Measurements from ENCODE around the gene CPA5. TPM values are rescaled to one million over a fixed set of nuclear protein-coding genes. Genes with fewer than 3 reads are reported as not detected.

Gene CPA5
- 0.86 and 1.3 TPM in 2 replicates for polyA plus RNA-seq (2012; rRNA removed)
- 0.19 and 0.29 TPM in 2 replicates for polyA plus RNA-seq (2012; cell fraction: cytosol; rRNA removed)
- 2.2 and 4.6 TPM in 2 replicates for polyA plus RNA-seq (2012; cell fraction: nucleus; rRNA removed)

- no peaks in the 10 kb centered on the region for H3K79me2 ChIP-seq (ENCODE audit: insufficient read depth)
- H3K36me3 ChIP-seq (replicated peaks in 1 of 2; ENCODE audit: control insufficient read depth in 1 of 2, insufficient read depth in 2 of 2, low read length in 1 of 2): no peaks in the 10 kb centered on the region
- no peak for DNase-seq
- no peak within 1 kb of the TSS for H3K27ac ChIP-seq (ENCODE audit: low read depth in 2 of 2, low read length in 1 of 2)
- TF ChIP-seq EP300 (IDR thresholded peaks at IDR 0.05; ENCODE audit: borderline replicate concordance in 1 of 2, low read depth in 1 of 2, low read length in 1 of 2): no peak
- TF ChIP-seq CHD2 (IDR thresholded peaks at IDR 0.05; ENCODE audit: low read length, partially characterized antibody): no peak
- no peak for TF ChIP-seq SIN3A (IDR thresholded peaks at IDR 0.05; ENCODE audit: borderline replicate concordance, low read depth, low read length)
- TF ChIP-seq ELF1 (IDR thresholded peaks at IDR 0.05): no peak
- TF ChIP-seq TEAD4 (IDR thresholded peaks at IDR 0.05; ENCODE audit: borderline replicate concordance, insufficient read depth): no peak
- no peak for TF ChIP-seq RCOR1 (IDR thresholded peaks at IDR 0.05; ENCODE audit: low read length)
- TF ChIP-seq RAD21 (IDR thresholded peaks at IDR 0.05; ENCODE audit: low read length): no peak
- no peak for TF ChIP-seq JUND (IDR thresholded peaks at IDR 0.05)
- TF ChIP-seq RXRA (IDR thresholded peaks at IDR 0.05; ENCODE audit: borderline replicate concordance, low read depth): no peak
- no peak for TF ChIP-seq GATA2 (CRISPR knock-in tag; IDR thresholded peaks at IDR 0.05)
- no peak for TF ChIP-seq TAF1 (IDR thresholded peaks at IDR 0.05; ENCODE audit: borderline replicate concordance, low read depth, low read length)
- no peak for TF ChIP-seq IRF3 (IDR thresholded peaks at IDR 0.05; ENCODE audit: low read depth, low read length)
- no peak for TF ChIP-seq CTCF (IDR thresholded peaks at IDR 0.05)
- TF ChIP-seq MAX (IDR thresholded peaks at IDR 0.05; ENCODE audit: low read depth): no peak
- TF ChIP-seq USF2 (IDR thresholded peaks at IDR 0.05; ENCODE audit: borderline replicate concordance, low read depth, low read length): no peak
- no peak for TF ChIP-seq NRF1 (IDR thresholded peaks at IDR 0.05; ENCODE audit: low read depth, low read length)
- WGBS (ENCODE audit: low lambda C conversion rate): 91% methylated on average over 5 of the region's 5 CpGs
- no peaks in the 10 kb centered on the region for H3K9me3 ChIP-seq
- no peaks in the 10 kb centered on the region for H3K9me2 ChIP-seq
- H3K4me3 ChIP-seq (ENCODE audit: low read depth in 2 of 2, low read length in 1 of 2): no peak within 1 kb of the TSS
- ChIA-PET CTCF (no interaction called here), POLR2A (no interaction called here)
- no peaks in the 10 kb centered on the region for H3K27me3 ChIP-seq (ENCODE audit: insufficient read depth)
- H3K4me2 ChIP-seq: no peak within 1 kb of the TSS
- no peaks in the 10 kb centered on the region for H4K20me1 ChIP-seq (ENCODE audit: insufficient read depth)
- H3K9ac ChIP-seq: no peak within 1 kb of the TSS
- no peak within 1 kb of the TSS for H2AFZ ChIP-seq (ENCODE audit: low read depth)
- H3K4me1 ChIP-seq (ENCODE audit: control insufficient read depth in 1 of 2, insufficient read depth in 2 of 2, low read depth in 1 of 2, low read length in 1 of 2): no peaks in the 10 kb centered on the region; a peak in 1 of 4 replicates
- no peaks in the 10 kb centered on the region for H3F3A ChIP-seq (replicated peaks; ENCODE audit: insufficient read depth)
These were observed at the start of gene CPA5 for GRCh38 chr7:130344271-130344866. Gene CPA5 (plus strand): TSS chr7:130344816. CDS start chr7:130346486, 1,670 bp downstream.

Data from SK-N-SH (cell line).